Measurements from ENCODE around the gene CLSTN2. TPM values are rescaled to one million over a fixed set of nuclear protein-coding genes. Genes with fewer than 3 reads are reported as not detected.

Gene CLSTN2
- total RNA-seq, 1 experiment from 2014 or later = not detected

DNA sequence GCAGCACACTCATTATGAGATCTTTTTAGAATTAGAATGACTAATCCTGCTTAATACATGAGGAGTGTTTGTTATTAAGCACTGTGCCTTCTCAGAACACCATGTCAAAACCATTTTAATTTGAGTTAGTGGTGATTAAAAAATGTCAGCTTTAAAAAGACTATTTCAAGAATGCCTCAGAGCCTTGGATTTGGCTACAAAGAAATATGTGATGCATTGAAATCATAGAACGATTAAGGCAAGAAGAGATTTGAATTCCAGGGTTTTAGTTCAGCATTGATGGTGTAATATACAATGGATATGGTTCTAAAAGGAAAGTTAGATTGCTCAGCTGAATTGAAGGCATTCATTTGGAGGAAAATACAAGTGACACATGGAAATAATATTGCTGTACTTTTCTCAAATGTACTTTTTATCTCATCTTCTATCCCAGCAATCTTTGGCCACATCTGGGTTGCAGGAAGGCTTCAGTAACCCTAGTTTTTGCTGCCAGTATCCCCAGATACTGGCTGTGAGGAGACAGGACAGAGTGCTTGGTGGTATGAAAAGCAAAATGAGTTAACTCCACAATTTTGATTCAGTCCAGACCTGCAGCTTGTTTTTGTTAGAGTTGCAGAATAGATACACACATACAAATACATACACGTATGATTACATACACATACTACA lies 303.8 kb downstream of the CLSTN2 start:
- BruUV-seq (replicated peaks) = no TSS peak
- H3K36me3 ChIP-seq (ENCODE audit: low read depth) = no peaks in the 10 kb centered on the region
- H3K27ac ChIP-seq = no peak overlapping the region
- no peaks in the 10 kb centered on the region for H3K9me2 ChIP-seq (ENCODE audit: insufficient read depth)
- no peak overlapping the region for H3K4me2 ChIP-seq
- H4K20me1 ChIP-seq (ENCODE audit: insufficient read depth) = no peaks in the 10 kb centered on the region
- H3K4me3 ChIP-seq = no peak overlapping the region
- H3K79me2 ChIP-seq (ENCODE audit: low read depth) = no peaks in the 10 kb centered on the region
- CTCF ChIA-PET = no interaction called here
- no peak for DNase-seq
- no peaks in the 10 kb centered on the region for H3K9me3 ChIP-seq (ENCODE audit: insufficient read depth, low read depth)
- no peaks in the 10 kb centered on the region for H3F3A ChIP-seq (ENCODE audit: insufficient read depth, low read depth)
- no peak overlapping the region for H2AFZ ChIP-seq
- POLR2A ChIA-PET (ENCODE audit: unreplicated experiment) = no interaction called here
- H3K27me3 ChIP-seq (ENCODE audit: insufficient read depth, low read depth) = no peaks in the 10 kb centered on the region; the same call in 1 of the 2 replicates
- intact Hi-C loops (cut with micrococcal nuclease; ENCODE audit: unreplicated experiment) = no loop called here
- no peaks in the 10 kb centered on the region for H3K4me1 ChIP-seq (replicated peaks; ENCODE audit: insufficient read depth)
- TF ChIP-seq CTCF (conservative IDR thresholded peaks at IDR 0.05) (no peak), EZH2 (IDR thresholded peaks at IDR 0.05; ENCODE audit: low read depth) (no peak)

DNA sequence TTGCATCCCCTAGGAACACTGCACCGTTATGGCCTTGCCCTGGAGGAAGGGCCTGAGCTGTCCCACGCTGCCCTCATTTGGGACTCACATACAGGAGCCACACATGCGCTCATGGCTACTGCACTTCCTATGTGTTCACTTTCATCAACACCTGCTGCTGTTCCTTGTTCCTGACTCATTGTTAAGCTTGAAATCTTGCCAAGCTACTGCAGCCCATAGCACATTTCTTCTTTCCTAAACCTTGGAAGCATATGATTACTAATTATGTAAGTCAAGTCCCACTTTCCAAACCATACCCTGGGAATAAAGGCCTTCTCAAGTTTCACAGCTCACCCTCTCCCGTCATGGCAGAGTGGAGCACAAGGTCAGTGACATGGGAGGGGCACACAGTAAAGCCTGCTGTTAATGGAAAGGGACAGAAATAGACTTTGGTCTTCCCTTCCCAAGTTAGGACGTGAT lies 307.9 kb downstream of the CLSTN2 start:
- CTCF ChIA-PET = no interaction called here
- no peak overlapping the region for H3K4me3 ChIP-seq
- no peak overlapping the region for H3K4me2 ChIP-seq
- H2AFZ ChIP-seq = no peak overlapping the region
- no peaks in the 10 kb centered on the region for H3K9me2 ChIP-seq (ENCODE audit: insufficient read depth)
- no peaks in the 10 kb centered on the region for H3F3A ChIP-seq (ENCODE audit: insufficient read depth, low read depth)
- no peaks in the 10 kb centered on the region for H3K79me2 ChIP-seq (ENCODE audit: low read depth)
- intact Hi-C loops (cut with micrococcal nuclease; ENCODE audit: unreplicated experiment) = no loop called here
- H4K20me1 ChIP-seq (ENCODE audit: insufficient read depth) = no peaks in the 10 kb centered on the region
- H3K9me3 ChIP-seq (ENCODE audit: insufficient read depth, low read depth) = no peaks in the 10 kb centered on the region
- DNase-seq = no peak
- TF ChIP-seq CTCF (conservative IDR thresholded peaks at IDR 0.05) (no peak), EZH2 (IDR thresholded peaks at IDR 0.05; ENCODE audit: low read depth) (no peak)
- no peaks in the 10 kb centered on the region for H3K27me3 ChIP-seq (ENCODE audit: insufficient read depth, low read depth)
- no TSS peak for BruUV-seq (replicated peaks)
- no peak overlapping the region for H3K27ac ChIP-seq
- POLR2A ChIA-PET (ENCODE audit: unreplicated experiment) = no interaction called here
- no peaks in the 10 kb centered on the region for H3K36me3 ChIP-seq (ENCODE audit: low read depth)
- H3K4me1 ChIP-seq (replicated peaks; ENCODE audit: insufficient read depth) = no peaks in the 10 kb centered on the region; the same call in 1 of the 2 replicates

GRCh38 chr3:140243575-140243974 lies 308.6 kb downstream of the CLSTN2 start:
- Histone ChIP-seq H3K4me1 (replicated peaks; ENCODE audit: insufficient read depth) (no peaks in the 10 kb centered on the region; the same call in 1 of the 2 replicates), H3K4me3 (no peak overlapping the region), H3K79me2 (ENCODE audit: low read depth) (no peaks in the 10 kb centered on the region), H3K27me3 (ENCODE audit: insufficient read depth, low read depth) (no peaks in the 10 kb centered on the region), H4K20me1 (ENCODE audit: insufficient read depth) (no peaks in the 10 kb centered on the region), H3K9me3 (ENCODE audit: insufficient read depth, low read depth) (no peaks in the 10 kb centered on the region), H3K4me2 (no peak overlapping the region), H2AFZ (no peak overlapping the region), H3K9me2 (ENCODE audit: insufficient read depth) (no peaks in the 10 kb centered on the region), H3F3A (ENCODE audit: insufficient read depth, low read depth) (no peaks in the 10 kb centered on the region), H3K27ac (no peak overlapping the region), H3K36me3 (ENCODE audit: low read depth) (no peaks in the 10 kb centered on the region)
- no peak for DNase-seq
- TF ChIP-seq EZH2 (IDR thresholded peaks at IDR 0.05; ENCODE audit: low read depth) (no peak), CTCF (conservative IDR thresholded peaks at IDR 0.05) (no peak)
- CTCF ChIA-PET = no interaction called here
- BruUV-seq (replicated peaks) = no TSS peak
- POLR2A ChIA-PET (ENCODE audit: unreplicated experiment) = no interaction called here
- intact Hi-C loops (cut with micrococcal nuclease; ENCODE audit: unreplicated experiment) = no loop called here

Measured in PC-9 (cell line).